Measurements from ENCODE around the gene PCCA. TPM values are rescaled to one million over a fixed set of nuclear protein-coding genes. Genes with fewer than 3 reads are reported as not detected.
A peak's percentile ranks its signal among the peaks of the same experiment; 100 is the strongest.

PCCA gene
- total RNA-seq, 3 donors from 2014 or later, result 55.7 to 98.6 (median 70.5) TPM

DNA sequence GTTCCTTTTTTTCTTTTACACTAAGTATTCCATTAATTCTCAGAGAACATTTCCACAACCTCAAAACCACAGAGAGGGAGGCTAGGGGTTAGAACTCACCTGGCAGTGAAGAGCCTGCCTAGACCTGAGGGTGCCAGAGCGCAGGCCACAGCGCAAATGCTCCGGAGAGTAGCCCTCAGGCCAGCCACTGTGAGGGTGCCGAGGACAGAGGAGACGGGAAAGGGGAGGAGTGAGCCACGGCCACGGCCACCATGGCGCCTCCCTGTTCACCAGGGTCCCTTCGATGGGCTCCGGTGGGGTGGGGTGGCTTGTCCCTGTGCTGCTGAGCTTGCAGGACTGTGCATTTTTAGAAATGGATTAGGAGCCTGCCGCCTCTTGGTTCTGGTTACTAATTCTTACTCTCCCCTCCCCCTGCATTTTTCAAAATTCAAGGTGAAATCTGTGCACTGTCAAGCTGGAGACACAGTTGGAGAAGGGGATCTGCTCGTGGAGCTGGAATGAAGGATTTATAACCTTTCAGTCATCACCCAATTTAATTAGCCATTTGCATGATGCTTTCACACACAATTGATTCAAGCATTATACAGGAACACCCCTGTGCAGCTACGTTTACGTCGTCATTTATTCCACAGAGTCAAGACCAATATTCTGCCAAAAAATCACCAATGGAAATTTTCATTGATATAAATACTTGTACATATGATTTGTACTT, 440.9 kb downstream of the PCCA start:
- Histone ChIP-seq H3K36me3 (ENCODE audit: low read depth) (no peaks in the 10 kb centered on the region), H3K4me1 (ENCODE audit: low read depth) (no peaks in the 10 kb centered on the region), H3K9me3 (no peaks in the 10 kb centered on the region), H3K4me3 (no peak overlapping the region)
- no peak for TF ChIP-seq CTCF (IDR thresholded peaks at IDR 0.05)
- DNase-seq, result no peak
- intact Hi-C loops (cut with DNase I, micrococcal nuclease), result no loop called here
- ATAC-seq, result no peak

- ATAC-seq, result no peak
- H3K36me3 ChIP-seq (ENCODE audit: low read depth), result no peaks in the 10 kb centered on the region
These were observed 441.8 kb downstream of the PCCA start for GRCh38 chr13:100530671-100531213.

DNA sequence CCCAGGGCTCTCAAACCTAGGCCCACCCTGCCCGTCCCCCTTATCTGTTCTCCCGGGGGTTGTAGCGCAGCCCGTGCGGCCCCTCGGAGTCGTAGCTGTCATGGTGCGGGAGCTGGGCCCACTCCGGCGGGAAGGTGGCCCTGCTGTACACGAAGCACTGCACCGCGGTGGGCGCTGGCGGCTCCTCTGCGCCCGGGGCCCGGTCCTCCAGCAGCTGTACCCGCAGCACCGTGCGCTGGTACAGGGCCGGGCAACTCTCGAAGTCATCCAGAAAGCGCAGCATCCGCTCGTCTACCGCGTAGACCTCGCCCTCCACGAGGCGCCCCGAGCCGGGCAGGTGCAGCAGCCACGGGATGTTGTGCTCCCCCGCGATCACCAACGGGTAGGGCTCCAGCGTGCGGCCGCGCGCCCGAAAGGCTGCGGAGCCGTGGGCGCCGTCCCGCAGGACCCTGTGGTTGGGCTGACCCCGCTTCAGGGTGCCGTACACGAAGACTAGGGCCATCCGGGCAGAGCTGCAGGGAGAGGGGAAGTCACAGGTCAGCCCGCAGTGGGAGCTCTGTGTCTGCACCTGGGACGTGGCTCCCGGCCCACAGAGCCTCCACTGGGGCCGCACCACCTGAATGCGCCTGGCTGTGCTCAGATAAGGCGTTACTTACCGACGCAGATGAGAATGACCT, 443.3 kb downstream of the PCCA start:
- Histone ChIP-seq H3K36me3 (ENCODE audit: low read depth) (no peaks in the 10 kb centered on the region), H3K4me1 (ENCODE audit: low read depth) (no peaks in the 10 kb centered on the region), H3K4me3 (no peak overlapping the region), H3K9me3 (no peaks in the 10 kb centered on the region)
- ATAC-seq (no peak), DNase-seq (no peak)
- intact Hi-C loops (cut with DNase I, micrococcal nuclease), result no loop called here
- TF ChIP-seq CTCF (IDR thresholded peaks at IDR 0.05), result no peak

More at GRCh38 chr13:100530671-100531213, 441.8 kb downstream of the PCCA start:
- Histone ChIP-seq H3K4me1 (ENCODE audit: low read depth) (no peaks in the 10 kb centered on the region), H3K9me3 (no peaks in the 10 kb centered on the region), H3K4me3 (no peak overlapping the region)
- DNase-seq, result no peak
- TF ChIP-seq CTCF (IDR thresholded peaks at IDR 0.05), result no peak
- intact Hi-C loops (cut with DNase I, micrococcal nuclease), result no loop called here

DNA sequence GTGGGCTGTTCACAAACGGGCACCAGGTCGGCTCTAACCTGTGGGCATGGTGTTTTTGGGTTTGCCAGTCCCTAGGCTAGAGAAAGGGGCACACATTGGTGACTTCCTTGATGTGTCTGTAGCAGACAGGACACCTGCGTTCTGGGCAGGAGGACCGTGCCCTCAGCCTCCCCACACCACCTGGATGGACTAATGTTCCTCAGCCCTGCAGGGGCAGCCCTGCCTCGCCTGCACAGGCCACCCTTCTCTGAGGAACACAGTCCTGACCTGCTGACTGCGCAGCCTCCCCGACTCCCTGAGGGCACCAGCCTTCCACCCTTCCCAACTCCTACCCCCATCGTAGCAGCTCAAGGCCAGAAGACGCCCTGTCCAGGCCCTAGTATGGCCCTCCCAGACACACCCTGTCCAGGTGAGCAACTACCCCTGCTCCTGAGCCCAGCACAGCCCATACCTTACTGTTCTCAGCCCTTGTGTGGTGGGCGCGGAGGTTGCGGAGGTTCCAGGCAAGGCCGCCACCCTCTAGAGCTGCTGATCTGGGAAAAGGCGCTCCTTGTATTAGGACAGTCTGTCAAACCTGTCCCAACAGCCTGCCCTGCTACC, 444.0 kb downstream of the PCCA start:
- no peak for TF ChIP-seq CTCF (IDR thresholded peaks at IDR 0.05)
- Histone ChIP-seq H3K4me1 (ENCODE audit: low read depth) (no peaks in the 10 kb centered on the region), H3K4me3 (no peak overlapping the region), H3K9me3 (no peaks in the 10 kb centered on the region), H3K36me3 (ENCODE audit: low read depth) (no peaks in the 10 kb centered on the region)
- no peak for DNase-seq
- intact Hi-C loops (cut with DNase I, micrococcal nuclease), result no loop called here
- ATAC-seq, result no peak

- no peaks in the 10 kb centered on the region for H3K9me3 ChIP-seq
- intact Hi-C loops (cut with DNase I, micrococcal nuclease), result no loop called here
- no peak for TF ChIP-seq CTCF (IDR thresholded peaks at IDR 0.05)
- DNase-seq, result peak in 1 of 3 donors; percentile 36
- no peaks in the 10 kb centered on the region for H3K4me1 ChIP-seq (ENCODE audit: low read depth)
- no peak for ATAC-seq
- H3K36me3 ChIP-seq (ENCODE audit: low read depth), result no peaks in the 10 kb centered on the region
- no peak overlapping the region for H3K4me3 ChIP-seq
These were observed 444.7 kb downstream of the PCCA start for GRCh38 chr13:100533588-100534041.

All from mucosa of descending colon (tissue), 3 donors.